Suppressor macrophage treated with lipopolysaccharide for 1 hour (primary cell): Measurements from ENCODE around the gene VEZF1.
A peak's percentile ranks its signal among the peaks of the same experiment; 100 is the strongest.
"Not testable (repeated sequence)": the region's sequence is repeated elsewhere in the genome, so short reads cannot be mapped to it uniquely, and the experiment has no call there.

Source experiments
- DNase-seq, 3 donors: peaks; one replicate each; pipeline ENCODE4 v3.0.0-alpha.2; 2020 to 2022

The VEZF1 gene

GRCh38 chr17:57972151-57972550, 15.9 kb downstream of the VEZF1 start:
- no peak for DNase-seq

- no peak for DNase-seq
Observed at GRCh38 chr17:57971572-57971971, 16.5 kb downstream of the VEZF1 start.

GRCh38 chr17:57970710-57971109, 17.3 kb downstream of the VEZF1 start:
- DNase-seq: no peak

- no peak for DNase-seq
Observed at GRCh38 chr17:57968456-57968855, 19.6 kb downstream of the VEZF1 start.

- DNase-seq: no peak
Observed at GRCh38 chr17:57966875-57967274, 21.2 kb downstream of the VEZF1 start.

- no peak for DNase-seq
Observed at GRCh38 chr17:57966246-57966645, 21.8 kb downstream of the VEZF1 start.

GRCh38 chr17:57965521-57966160, 22.4 kb downstream of the VEZF1 start:
- no peak for DNase-seq

GRCh38 chr17:57963149-57963511, 24.9 kb downstream of the VEZF1 start:
- DNase-seq: no peak

GRCh38 chr17:57962279-57963148, 25.5 kb downstream of the VEZF1 start:
- no peak for DNase-seq

- no peak for DNase-seq
Observed at GRCh38 chr17:57959929-57960328, 28.1 kb downstream of the VEZF1 start.

- DNase-seq: not testable (repeated sequence)
Observed at GRCh38 chr17:57958391-57958790, 29.7 kb downstream of the VEZF1 start.

GRCh38 chr17:57957886-57958285, 30.2 kb downstream of the VEZF1 start:
- no peak for DNase-seq

- no peak for DNase-seq
Observed at GRCh38 chr17:57957120-57957850, 30.8 kb downstream of the VEZF1 start.

GRCh38 chr17:57956291-57957119, 31.5 kb downstream of the VEZF1 start:
- DNase-seq: no peak

- DNase-seq: peak; percentile 80 to 94 (median 89)
Observed at GRCh38 chr17:57955183-57955931, 32.7 kb downstream of the VEZF1 start, which contains the start of gene CUEDC1. CUEDC1 (minus strand) TSS chr17:57955412; CDS start chr17:57885564, 69,848 bp downstream.

- peak; percentile 38 to 59 (median 46) for DNase-seq
Observed at GRCh38 chr17:57954397-57955182, 33.5 kb downstream of the VEZF1 start.

- DNase-seq: no peak
Observed at GRCh38 chr17:57953705-57954396, 34.2 kb downstream of the VEZF1 start.

- no peak for DNase-seq
Observed at GRCh38 chr17:57953219-57953618, 34.8 kb downstream of the VEZF1 start.

GRCh38 chr17:57949649-57950048, 38.4 kb downstream of the VEZF1 start:
- DNase-seq: peak; percentile 48 to 64 (median 55)
